Right renal cortex interstitium (tissue), 3 donors: ENCODE results near the gene ST3GAL3. TPM values are rescaled to one million over a fixed set of nuclear protein-coding genes. Genes with fewer than 3 reads are reported as not detected.

Source experiments
- DNase-seq, 3 donors: peaks; one replicate each; pipeline ENCODE4 v3.0.0-alpha.2; 2013; ENCODE audit warnings: low read depth in 3 of 3, low spot score in 2 of 3
- polyA plus RNA-seq, 3 donors: library from polyadenylated mRNA; unstranded; fragments of 120-200 nt; gene quantifications; one replicate each; pipeline ENCODE4 v1.2.1, GENCODE V29; 2013; ENCODE audit not compliant: insufficient read length in 3 of 3

Gene ST3GAL3
- polyA plus RNA-seq, 3 donors, result 17.6 to 21.6 (median 19.5) TPM

GRCh38 chr1:43783096-43783670 is 75.8 kb downstream of the ST3GAL3 start:
- no peak for DNase-seq

GRCh38 chr1:43783671-43784205 is 76.4 kb downstream of the ST3GAL3 start:
- DNase-seq, result no peak

GRCh38 chr1:43786201-43786958 is 79.0 kb downstream of the ST3GAL3 start:
- DNase-seq, result no peak

- DNase-seq, result no peak
These were observed 79.6 kb downstream of the ST3GAL3 start for GRCh38 chr1:43786960-43787359.

GRCh38 chr1:43789604-43790550 is 82.5 kb downstream of the ST3GAL3 start:
- DNase-seq, result no peak

GRCh38 chr1:43791243-43791642 is 83.9 kb downstream of the ST3GAL3 start:
- DNase-seq, result no peak

GRCh38 chr1:43796111-43796581 is 88.8 kb downstream of the ST3GAL3 start:
- DNase-seq, result no peak

GRCh38 chr1:43797891-43798290 is 90.6 kb downstream of the ST3GAL3 start:
- no peak for DNase-seq

DNA sequence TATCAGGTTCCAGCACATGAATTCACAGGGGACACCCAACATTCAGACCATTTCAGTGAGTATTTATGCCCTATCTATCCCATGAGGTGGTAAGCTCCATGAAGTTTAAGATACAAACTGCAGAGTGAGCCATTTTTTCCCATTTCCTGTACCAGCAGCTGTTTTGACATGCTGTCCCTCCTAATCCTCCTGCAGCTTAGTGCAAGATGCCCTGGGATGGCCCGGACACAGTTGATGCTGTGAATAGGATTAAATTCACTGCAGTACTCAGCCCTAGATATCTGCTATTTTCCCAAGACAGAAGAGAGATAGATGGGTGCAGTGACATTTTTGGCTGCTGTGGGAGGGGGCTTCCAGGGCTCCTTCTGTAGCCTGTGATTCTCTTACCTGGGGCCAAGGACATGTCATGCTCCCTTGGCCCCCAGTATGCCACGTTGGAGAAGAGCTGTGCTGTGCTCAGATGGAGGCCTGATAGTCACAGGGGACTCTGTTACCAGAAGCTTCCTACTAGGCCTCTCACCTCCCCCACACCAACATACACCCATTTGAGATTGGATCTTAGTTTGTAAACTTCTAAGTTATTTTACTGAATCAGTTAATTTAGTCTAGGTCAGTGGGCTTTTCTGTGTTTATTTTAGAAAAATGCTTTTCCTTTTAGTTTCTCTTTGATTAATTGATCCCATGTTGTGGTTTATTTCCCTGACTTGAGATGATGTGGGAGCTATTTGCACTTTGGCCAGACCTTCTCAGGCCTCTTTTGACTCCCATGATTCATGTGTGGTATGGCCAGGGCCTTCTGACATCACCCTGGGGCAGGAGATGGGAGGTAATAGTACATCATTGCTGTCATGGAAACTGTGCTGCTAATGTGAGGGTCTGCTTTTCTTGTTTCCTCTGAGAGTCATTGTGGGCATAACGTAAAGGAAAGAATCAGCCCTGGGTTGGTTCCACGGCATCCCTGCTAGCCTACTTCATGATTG is 92.6 kb downstream of the ST3GAL3 start:
- no peak for DNase-seq

GRCh38 chr1:43800771-43801170 is 93.4 kb downstream of the ST3GAL3 start:
- DNase-seq, result no peak

GRCh38 chr1:43801203-43801602 is 93.9 kb downstream of the ST3GAL3 start:
- no peak for DNase-seq

DNA sequence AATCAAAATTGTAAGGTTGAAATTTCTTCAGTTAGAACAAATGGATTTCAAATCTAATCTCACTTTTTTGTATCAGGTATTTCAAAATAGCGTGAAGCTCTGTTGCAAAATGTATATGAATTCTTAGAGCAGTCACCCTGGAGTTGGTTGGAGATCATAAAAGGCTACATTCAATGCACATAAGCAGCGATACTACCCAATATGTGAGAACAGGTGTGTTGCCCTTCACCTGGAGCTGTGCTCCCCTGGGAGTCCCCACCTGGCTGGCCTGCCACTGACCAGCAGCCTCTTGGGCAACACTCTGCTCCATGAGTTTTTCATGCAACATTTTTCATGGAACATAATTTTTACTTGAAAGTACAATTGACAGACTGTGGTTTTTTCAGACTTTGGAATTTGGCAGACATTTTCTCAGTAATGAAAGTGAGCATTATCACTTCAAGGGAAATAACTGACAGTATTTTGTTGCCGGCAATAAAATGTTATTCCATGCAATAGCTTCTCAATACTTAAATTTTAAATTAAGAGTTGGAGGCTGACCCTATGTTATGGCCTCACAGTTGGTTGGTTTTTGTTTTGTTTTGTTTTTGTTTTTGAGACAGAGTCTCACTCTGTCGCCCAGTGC is 95.1 kb downstream of the ST3GAL3 start:
- no peak for DNase-seq

- DNase-seq, result no peak
These were observed 95.8 kb downstream of the ST3GAL3 start for GRCh38 chr1:43803105-43803504.

DNA sequence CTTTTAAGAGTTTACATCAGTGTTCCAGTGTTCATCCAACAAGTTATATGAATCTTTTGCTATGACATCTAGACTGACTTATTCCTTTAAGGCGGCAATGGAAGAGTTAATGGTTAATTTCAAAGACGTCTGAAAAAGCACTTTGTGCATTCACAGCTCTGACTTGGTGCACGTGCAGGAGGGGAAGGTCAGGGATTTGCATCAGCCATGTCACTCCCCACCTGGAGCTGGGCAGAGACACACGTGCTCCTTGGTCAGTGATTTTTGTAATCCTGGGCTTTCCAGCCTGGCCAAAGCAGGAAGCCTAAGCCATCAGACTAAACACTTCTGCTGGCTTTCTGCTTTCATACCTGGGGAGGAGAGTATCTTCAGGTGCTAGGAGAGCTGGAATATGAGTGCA is 96.3 kb downstream of the ST3GAL3 start:
- no peak for DNase-seq

- no peak for DNase-seq
These were observed 97.2 kb downstream of the ST3GAL3 start for GRCh38 chr1:43804569-43804968.

- no peak for DNase-seq
These were observed 98.0 kb downstream of the ST3GAL3 start for GRCh38 chr1:43805340-43805739.

DNA sequence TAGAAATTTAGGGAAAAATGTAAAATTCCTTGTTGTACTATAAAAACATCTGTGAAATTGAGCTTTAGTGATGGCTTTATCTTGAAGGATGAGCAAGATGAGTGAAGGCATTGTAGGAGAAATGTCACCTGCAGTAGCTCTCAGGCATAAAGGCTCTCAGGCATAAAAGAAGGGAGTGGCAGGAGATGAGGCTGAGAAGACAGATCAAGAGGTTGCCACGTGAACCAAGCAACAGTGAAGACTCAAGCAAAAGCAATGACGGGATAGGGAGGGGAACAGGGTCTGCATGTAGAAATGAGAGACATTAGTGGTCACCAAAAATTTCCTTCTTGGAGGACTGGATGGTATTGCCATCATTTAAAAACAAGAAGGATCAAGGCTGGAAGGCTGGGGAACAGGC is 98.8 kb downstream of the ST3GAL3 start:
- no peak for DNase-seq

DNA sequence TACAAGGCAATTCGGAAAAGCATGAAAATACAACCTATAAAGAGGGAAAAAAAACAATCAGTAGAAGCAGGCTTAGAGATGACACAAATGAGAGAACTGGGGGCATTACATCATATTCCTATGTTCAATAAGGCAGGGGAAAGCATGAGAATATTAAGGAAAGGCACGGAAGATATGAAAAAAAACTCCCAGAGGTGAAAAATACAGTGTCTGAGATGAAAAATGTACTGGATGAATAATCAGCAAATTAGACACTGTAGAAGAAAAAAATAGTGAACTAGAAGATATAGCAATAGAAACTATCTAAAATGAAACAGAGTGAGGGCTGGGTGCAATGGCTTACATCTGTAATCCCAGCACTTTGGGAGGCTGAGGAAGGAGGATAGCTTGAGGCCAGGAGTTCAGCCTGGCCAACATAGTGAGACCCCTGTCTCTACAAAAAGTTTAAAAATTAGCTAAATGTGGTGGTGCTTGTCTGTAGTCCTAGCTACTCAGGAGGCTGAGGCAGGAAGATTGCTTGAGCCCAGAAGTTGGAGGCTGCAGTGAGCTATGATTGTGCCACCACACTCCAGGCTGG is 101.8 kb downstream of the ST3GAL3 start:
- DNase-seq, result no peak

DNA sequence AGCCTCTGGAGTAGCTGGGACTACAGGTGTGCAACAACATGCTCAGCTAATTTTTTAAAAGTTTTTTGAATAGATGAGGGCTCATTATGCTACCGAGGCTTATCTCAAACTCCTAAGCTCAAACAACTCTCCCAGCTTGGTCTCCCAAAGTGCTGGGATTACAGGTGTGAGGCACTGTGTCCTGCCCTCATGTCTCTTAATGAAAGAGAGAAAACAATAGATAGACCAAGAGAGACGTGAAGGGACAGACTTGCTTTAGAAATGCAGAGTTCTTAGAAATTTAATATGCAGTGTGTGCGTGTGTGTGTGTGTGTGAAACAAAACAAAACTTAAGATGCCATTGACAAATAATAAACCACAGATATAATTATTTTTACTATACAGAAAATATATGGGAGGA is 105.2 kb downstream of the ST3GAL3 start:
- DNase-seq, result no peak
